Activated CD8-positive, alpha-beta T cell treated with anti-CD3 and anti-CD28 coated beads for 36 hours (primary cell): Measurements from ENCODE around the gene ARMC6. TPM values are rescaled to one million over a fixed set of nuclear protein-coding genes. Genes with fewer than 3 reads are reported as not detected.

Experiments
- ATAC-seq: fragments of 200-7000 bp; cut with Tn5 transposase; one replicate; pipeline ENCODE4 v1.10.0; 2021; ENCODE audit warnings: mild to moderate bottlenecking, moderate library complexity
- CTCF ChIA-PET: fragments of 350-600 bp; sonication (Branson Sonifier 250); formaldehyde crosslinking; loops from one replicate; lab custom pipeline; 2021; ENCODE audit warnings: antibody characterized with exemption; lab: Charles Lee
- POLR2A ChIA-PET: fragments of 350-600 bp; sonication (Branson Sonifier 250); formaldehyde crosslinking; loops from one replicate; lab custom pipeline; 2021; ENCODE audit warnings: antibody characterized with exemption; lab: Charles Lee
- DNase-seq: peaks from one replicate; pipeline ENCODE4 v3.0.0-alpha.2; 2020
- H3K27ac Mint-ChIP-seq: one replicate; pipeline ENCODE4 v1.8.0; 2021; ENCODE audit warnings: mild to moderate bottlenecking, mixed read lengths
- H3K27me3 Mint-ChIP-seq: one replicate; pipeline ENCODE4 v1.8.0; 2021; ENCODE audit warnings: mixed read lengths
- H3K36me3 Mint-ChIP-seq: one replicate; pipeline ENCODE4 v1.8.0; 2021; ENCODE audit warnings: low read depth, mixed read lengths
- H3K4me1 Mint-ChIP-seq: one replicate; pipeline ENCODE4 v1.8.0; 2021; ENCODE audit warnings: low read depth, mixed read lengths
- H3K4me3 Mint-ChIP-seq: one replicate; pipeline ENCODE4 v1.8.0; 2021; ENCODE audit warnings: mild to moderate bottlenecking, moderate library complexity, mixed read lengths
- H3K9me3 Mint-ChIP-seq: one replicate; pipeline ENCODE4 v1.8.0; 2021; ENCODE audit warnings: mixed read lengths
- CTCF ChIP-seq: fragments of 200-600 bp; IDR thresholded peaks from one replicate; pipeline ENCODE4 v1.8.0; 2022; ENCODE audit warnings: antibody characterized with exemption, mild to moderate bottlenecking
- intact Hi-C: fragments of 100-400 bp; cut with micrococcal nuclease; formaldehyde crosslinking; loops from one replicate; pipeline ENCODE4 v1.10.0; 2022
- total RNA-seq, 2 experiments: library from RNA; stranded (reverse); gene quantifications; one replicate each; pipeline ENCODE4 v1.2.3, GENCODE V29; 2021

ARMC6 gene
- total RNA-seq, 2 experiments from 2014 or later: 34.2 to 42.8 TPM

DNA sequence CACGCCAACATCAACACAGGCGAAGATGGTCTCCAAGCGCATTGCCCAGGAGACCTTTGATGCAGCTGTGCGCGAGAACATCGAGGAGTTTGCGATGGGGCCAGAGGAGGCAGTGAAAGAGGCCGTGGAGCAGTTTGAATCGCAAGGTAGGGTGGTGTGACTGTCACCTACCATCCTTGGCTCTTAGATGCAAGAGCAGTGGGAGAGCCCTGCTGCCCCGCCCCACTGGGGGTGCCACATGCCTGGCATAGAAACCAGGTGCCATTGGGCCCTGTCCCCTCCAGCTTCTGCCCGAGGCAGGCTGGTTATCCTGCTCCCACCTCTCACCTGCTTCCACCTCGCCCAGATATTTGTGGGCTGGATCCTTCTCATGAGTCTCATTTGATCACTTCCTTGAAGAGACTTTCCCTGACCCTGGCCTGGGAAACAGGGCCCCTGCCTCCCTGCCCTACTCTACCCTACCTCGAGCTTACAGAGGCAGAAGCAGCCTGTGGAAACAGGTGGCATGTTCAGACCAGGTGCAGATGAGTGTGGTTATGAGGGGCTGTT, 9.4 kb downstream of the ARMC6 start:
- POLR2A ChIA-PET: no interaction called here
- Mint-ChIP-seq H3K27ac (no peak overlapping the region), H3K27me3 (no peaks in the 10 kb centered on the region), H3K36me3 (peaks cover 31% of the 10 kb centered on the region), H3K4me1 (peaks cover 17% of the 10 kb centered on the region), H3K9me3 (no peaks in the 10 kb centered on the region), H3K4me3 (no peak overlapping the region)
- ATAC-seq (no peak), DNase-seq (no peak)
- intact Hi-C loops: no loop called here
- CTCF ChIA-PET: interaction anchor here (1.4 kb wide), 1 partner anchor 10 kb away, joined by 4 read pairs; no protein-coding TSS in a partner anchor
- no peak for TF ChIP-seq CTCF

DNA sequence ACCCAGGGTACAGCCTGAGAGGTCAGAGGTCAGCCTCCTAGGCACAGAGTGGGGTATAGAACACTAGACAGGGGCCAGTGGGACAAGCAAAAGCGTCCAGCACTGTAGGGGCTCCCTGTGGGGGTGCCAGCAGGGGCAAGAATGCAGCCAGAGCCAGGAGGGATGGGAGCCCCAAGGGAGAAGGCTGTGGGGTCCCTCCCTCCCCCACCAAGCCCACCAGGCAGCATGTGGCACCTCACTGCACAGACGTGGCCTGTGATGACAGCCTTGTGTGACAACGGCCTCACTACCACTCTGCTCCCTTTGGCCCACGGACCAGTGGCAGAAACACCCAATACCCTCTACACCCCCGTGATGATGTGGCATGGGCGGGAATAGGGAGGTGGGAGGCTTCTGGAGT, 10.1 kb downstream of the ARMC6 start:
- intact Hi-C loops: no loop called here
- Mint-ChIP-seq H3K36me3 (peaks cover 31% of the 10 kb centered on the region), H3K27me3 (no peaks in the 10 kb centered on the region), H3K4me1 (peaks cover 17% of the 10 kb centered on the region), H3K4me3 (no peak overlapping the region), H3K27ac (no peak overlapping the region), H3K9me3 (no peaks in the 10 kb centered on the region)
- ATAC-seq (no peak), DNase-seq (no peak)
- no peak for TF ChIP-seq CTCF
- ChIA-PET CTCF (no interaction called here), POLR2A (interaction anchor here (1.0 kb wide), 1 partner anchor 16 kb away, joined by 3 read pairs; no protein-coding TSS in a partner anchor)

GRCh38 chr19:19043881-19044280, 10.5 kb downstream of the ARMC6 start:
- intact Hi-C loops: no loop called here
- CTCF ChIA-PET: no interaction called here
- DNase-seq (no peak), ATAC-seq (no peak)
- no peak overlapping the region for H3K4me3 Mint-ChIP-seq
- H3K9me3 Mint-ChIP-seq: no peaks in the 10 kb centered on the region
- TF ChIP-seq CTCF: no peak
- H3K27me3 Mint-ChIP-seq: no peaks in the 10 kb centered on the region
- POLR2A ChIA-PET: interaction anchor here (1.0 kb wide), 1 partner anchor 16 kb away, joined by 3 read pairs; no protein-coding TSS in a partner anchor
- H3K27ac Mint-ChIP-seq: no peak overlapping the region
- H3K4me1 Mint-ChIP-seq: peaks cover 17% of the 10 kb centered on the region
- H3K36me3 Mint-ChIP-seq: peaks cover 31% of the 10 kb centered on the region

GRCh38 chr19:19049406-19049805, 16.0 kb downstream of the ARMC6 start:
- ChIA-PET CTCF (interaction anchor here (1.4 kb wide), 1 partner anchor 9 kb away, joined by 3 read pairs; no protein-coding TSS in a partner anchor), POLR2A (no interaction called here)
- Mint-ChIP-seq H3K36me3 (peaks cover 41% of the 10 kb centered on the region), H3K4me3 (no peak overlapping the region), H3K9me3 (no peaks in the 10 kb centered on the region), H3K4me1 (no peaks in the 10 kb centered on the region), H3K27ac (no peak overlapping the region), H3K27me3 (no peaks in the 10 kb centered on the region)
- TF ChIP-seq CTCF: no peak
- intact Hi-C loops: no loop called here
- ATAC-seq: no peak
- no peak for DNase-seq

DNA sequence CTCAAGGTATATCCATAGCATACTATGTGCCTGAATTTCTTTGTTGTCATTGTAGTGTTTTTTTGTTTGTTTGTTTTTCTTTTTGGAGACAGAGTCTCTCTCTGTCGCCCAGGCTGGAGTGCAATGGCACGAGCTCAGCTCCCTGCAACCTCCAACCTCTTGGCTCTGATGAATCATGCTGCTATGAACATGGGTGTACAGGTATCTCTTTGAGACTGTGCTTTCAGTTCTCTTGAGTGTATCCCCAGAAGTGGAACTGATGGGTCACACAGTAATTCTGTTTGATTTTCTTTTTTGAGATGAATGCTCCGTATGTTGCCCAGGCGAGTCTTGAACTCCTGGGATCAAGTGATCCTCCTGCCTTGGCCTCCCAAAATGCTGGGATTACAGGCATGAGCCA, 16.7 kb downstream of the ARMC6 start:
- intact Hi-C loops: no loop called here
- ATAC-seq (no peak), DNase-seq (no peak)
- H3K9me3 Mint-ChIP-seq: no peaks in the 10 kb centered on the region
- no peak overlapping the region for H3K27ac Mint-ChIP-seq
- POLR2A ChIA-PET: interaction anchor here (0.6 kb wide), 1 partner anchor 161 kb away, joined by 3 read pairs; no protein-coding TSS in a partner anchor
- no peaks in the 10 kb centered on the region for H3K27me3 Mint-ChIP-seq
- H3K4me3 Mint-ChIP-seq: no peak overlapping the region
- CTCF ChIA-PET: interaction anchor here (1.0 kb wide), 1 partner anchor 10 kb away, joined by 3 read pairs; no protein-coding TSS in a partner anchor
- no peaks in the 10 kb centered on the region for H3K4me1 Mint-ChIP-seq
- TF ChIP-seq CTCF: no peak
- H3K36me3 Mint-ChIP-seq: peaks cover 36% of the 10 kb centered on the region
